Ovary (tissue), 3 donors: ENCODE measurements around the gene BACH2.

Experiments
- CTCF ChIP-seq, 3 donors: fragments of 450-650 bp in 2 of 3; fragments of 200-600 bp in 1 of 3; IDR thresholded peaks; one replicate each; pipeline versions ENCODE4 v1.5.1 to v1.8.0; 2016 to 2022; ENCODE audit warnings: antibody characterized with exemption in 3 of 3, mild to moderate bottlenecking in 1 of 3
- EP300 ChIP-seq: sonication (generic); formaldehyde crosslinking; IDR thresholded peaks from one replicate; pipeline ENCODE4 v1.6.1; 2017; ENCODE audit warnings: antibody characterized with exemption
- POLR2A ChIP-seq: fragments of 450-650 bp; IDR thresholded peaks from one replicate; pipeline ENCODE4 v1.6.1; 2017; ENCODE audit warnings: antibody characterized with exemption, mild to moderate bottlenecking, moderate library complexity
- donor health status: DM: no; HTN: no; CAD: no.

- TF ChIP-seq CTCF (IDR thresholded peaks at IDR 0.05) (no peak), POLR2A (no peak), EP300 (no peak)
Measured at GRCh38 chr6:89941763-89942497, 354.7 kb downstream of the BACH2 start.
